GM12865 (cell line): ENCODE results near the gene APMAP.

Experiments
- DNase-seq: peaks from one replicate; pipeline ENCODE4 v3.0.0; 2010; ENCODE audit warnings: low read depth
- H3K4me3 ChIP-seq: 2 replicates; pipeline ENCODE4 v1.5.1; 2011; ENCODE audit warnings: mild to moderate bottlenecking, low read depth, low read length, control low read depth
- TF ChIP-seq, protein P1 (sequence below): IDR thresholded peaks from 2 replicates; pipeline ENCODE4 v1.5.1; 2011; ENCODE audit warnings: low read length, control low read depth, low read depth, inconsistent platforms; ENCODE audit not compliant: insufficient read depth; ENCODE audit errors: missing control alignments

The APMAP gene

GRCh38 chr20:24968278-24968800 lies 24.2 kb downstream of the APMAP start:
- TF ChIP-seq, protein P1, sequence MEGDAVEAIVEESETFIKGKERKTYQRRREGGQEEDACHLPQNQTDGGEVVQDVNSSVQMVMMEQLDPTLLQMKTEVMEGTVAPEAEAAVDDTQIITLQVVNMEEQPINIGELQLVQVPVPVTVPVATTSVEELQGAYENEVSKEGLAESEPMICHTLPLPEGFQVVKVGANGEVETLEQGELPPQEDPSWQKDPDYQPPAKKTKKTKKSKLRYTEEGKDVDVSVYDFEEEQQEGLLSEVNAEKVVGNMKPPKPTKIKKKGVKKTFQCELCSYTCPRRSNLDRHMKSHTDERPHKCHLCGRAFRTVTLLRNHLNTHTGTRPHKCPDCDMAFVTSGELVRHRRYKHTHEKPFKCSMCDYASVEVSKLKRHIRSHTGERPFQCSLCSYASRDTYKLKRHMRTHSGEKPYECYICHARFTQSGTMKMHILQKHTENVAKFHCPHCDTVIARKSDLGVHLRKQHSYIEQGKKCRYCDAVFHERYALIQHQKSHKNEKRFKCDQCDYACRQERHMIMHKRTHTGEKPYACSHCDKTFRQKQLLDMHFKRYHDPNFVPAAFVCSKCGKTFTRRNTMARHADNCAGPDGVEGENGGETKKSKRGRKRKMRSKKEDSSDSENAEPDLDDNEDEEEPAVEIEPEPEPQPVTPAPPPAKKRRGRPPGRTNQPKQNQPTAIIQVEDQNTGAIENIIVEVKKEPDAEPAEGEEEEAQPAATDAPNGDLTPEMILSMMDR: no peak
- DNase-seq: no peak
- no peak overlapping the region for H3K4me3 ChIP-seq

GRCh38 chr20:24966317-24967012 lies 26.1 kb downstream of the APMAP start:
- DNase-seq: no peak
- no peak overlapping the region for H3K4me3 ChIP-seq
- TF ChIP-seq, protein P1: no peak

DNA sequence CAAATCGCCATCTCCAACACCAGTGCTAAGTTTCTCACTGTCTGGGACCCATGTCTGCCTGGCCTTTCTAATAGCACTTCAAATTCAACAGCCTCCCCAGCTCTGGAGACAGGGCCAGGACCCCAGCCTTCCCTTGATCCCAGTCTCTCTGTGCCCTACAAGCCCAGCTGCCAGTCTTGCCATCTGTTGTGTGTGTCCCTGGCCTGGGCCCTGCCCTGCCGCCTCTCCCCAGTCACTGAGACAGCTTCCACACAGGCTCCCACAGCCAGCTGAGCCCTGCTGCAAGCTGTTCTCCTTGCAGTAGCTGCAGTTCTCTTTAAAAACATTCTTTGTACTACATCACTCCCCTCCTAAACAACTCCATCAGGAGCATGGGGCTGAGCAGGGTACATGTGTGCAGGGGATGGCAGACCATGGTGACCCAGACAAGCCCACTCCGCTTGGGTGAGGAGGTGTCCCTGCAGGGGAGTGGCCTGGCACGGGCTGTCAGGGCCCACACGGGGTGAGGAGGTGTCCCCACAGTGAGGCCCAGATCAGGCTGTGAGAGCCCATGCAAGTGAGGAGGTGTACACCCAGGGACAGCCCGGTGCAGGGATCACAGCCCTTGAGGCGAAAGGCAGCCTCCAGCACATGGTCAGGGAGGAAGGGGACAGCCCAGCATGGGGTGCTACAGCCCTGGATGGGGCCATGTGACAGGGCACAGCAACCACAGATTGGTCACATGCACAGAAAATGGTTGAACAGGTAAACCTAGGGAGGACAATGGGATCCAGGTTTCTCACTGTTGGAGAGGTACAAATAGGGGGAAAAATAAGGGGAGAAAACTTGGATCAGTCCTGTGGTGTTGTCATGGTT lies 27.3 kb downstream of the APMAP start:
- no peak overlapping the region for H3K4me3 ChIP-seq
- DNase-seq: no peak
- TF ChIP-seq, protein P1: no peak

DNA sequence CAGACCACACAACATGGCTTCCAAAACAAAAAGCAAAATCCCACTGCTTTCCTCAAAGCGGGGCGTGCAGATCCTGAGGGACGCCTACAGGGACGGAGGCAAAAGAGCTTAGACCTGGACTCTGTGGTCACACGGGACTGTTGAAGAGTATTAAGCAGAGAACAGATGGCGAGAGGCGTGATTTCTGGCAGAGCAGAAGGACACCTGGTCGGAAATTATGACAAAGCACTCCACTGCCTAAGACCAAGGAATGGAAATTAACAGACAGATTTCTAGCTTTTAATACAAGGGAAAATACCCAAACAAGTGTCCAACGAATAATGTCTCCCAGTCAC lies 28.1 kb downstream of the APMAP start:
- no peak for DNase-seq
- H3K4me3 ChIP-seq: no peak overlapping the region
- TF ChIP-seq, protein P1: no peak

- TF ChIP-seq, protein P1: no peak
- DNase-seq: no peak
- no peak overlapping the region for H3K4me3 ChIP-seq
Observed at GRCh38 chr20:24963672-24964505, 28.7 kb downstream of the APMAP start.

- TF ChIP-seq, protein P1: no peak
- no peak for DNase-seq
- no peak overlapping the region for H3K4me3 ChIP-seq
Observed at GRCh38 chr20:24962510-24962909, 30.0 kb downstream of the APMAP start.
